DMS153 treated with DMSO at 0.1 percent for 48 hours (cell line): ENCODE results near the gene ACTN4.

ENCODE experiments used
- DNase-seq: peaks from one replicate; lab custom pipeline; 2025; ENCODE audit not compliant: unreplicated experiment; lab: John Stamatoyannopoulos, UW

Gene ACTN4

GRCh38 chr19:38722947-38723605, 75.6 kb downstream of the ACTN4 start:
- DNase-seq, result no peak

GRCh38 chr19:38723606-38723965, 76.1 kb downstream of the ACTN4 start:
- no peak for DNase-seq

- no peak for DNase-seq
Measured at GRCh38 chr19:38723990-38724854, 76.8 kb downstream of the ACTN4 start.

GRCh38 chr19:38725469-38726283, 78.2 kb downstream of the ACTN4 start:
- no peak for DNase-seq

- DNase-seq, result no peak
Measured at GRCh38 chr19:38726284-38726673, 78.8 kb downstream of the ACTN4 start.

GRCh38 chr19:38726761-38727301, 79.4 kb downstream of the ACTN4 start:
- DNase-seq, result no peak

GRCh38 chr19:38727306-38727867, 79.9 kb downstream of the ACTN4 start:
- no peak for DNase-seq

- no peak for DNase-seq
Measured at GRCh38 chr19:38727868-38728660, 80.6 kb downstream of the ACTN4 start.

- no peak for DNase-seq
Measured at GRCh38 chr19:38728752-38729541, 81.5 kb downstream of the ACTN4 start.

GRCh38 chr19:38729653-38730469, 82.4 kb downstream of the ACTN4 start:
- DNase-seq, result peak; percentile 18

GRCh38 chr19:38730470-38730730, 83.0 kb downstream of the ACTN4 start:
- no peak for DNase-seq

GRCh38 chr19:38730731-38731589, 83.5 kb downstream of the ACTN4 start:
- DNase-seq, result no peak

- no peak for DNase-seq
Measured at GRCh38 chr19:38731654-38732301, 84.3 kb downstream of the ACTN4 start.

- DNase-seq, result no peak
Measured at GRCh38 chr19:38733241-38733492, 85.7 kb downstream of the ACTN4 start.

- no peak for DNase-seq
Measured at GRCh38 chr19:38733493-38734175, 86.2 kb downstream of the ACTN4 start.

GRCh38 chr19:38734176-38734425, 86.7 kb downstream of the ACTN4 start:
- no peak for DNase-seq

- DNase-seq, result peak; percentile 12
Measured at GRCh38 chr19:38734426-38735256, 87.2 kb downstream of the ACTN4 start.
